Measurements from ENCODE around the gene RAP1A. TPM values are rescaled to one million over a fixed set of nuclear protein-coding genes. Genes with fewer than 3 reads are reported as not detected.
"Not testable (repeated sequence)": the region's sequence is repeated elsewhere in the genome, so short reads cannot be mapped to it uniquely, and the experiment has no call there.

The RAP1A gene
- total RNA-seq, 1 experiment from 2014 or later = 43.0 TPM

DNA sequence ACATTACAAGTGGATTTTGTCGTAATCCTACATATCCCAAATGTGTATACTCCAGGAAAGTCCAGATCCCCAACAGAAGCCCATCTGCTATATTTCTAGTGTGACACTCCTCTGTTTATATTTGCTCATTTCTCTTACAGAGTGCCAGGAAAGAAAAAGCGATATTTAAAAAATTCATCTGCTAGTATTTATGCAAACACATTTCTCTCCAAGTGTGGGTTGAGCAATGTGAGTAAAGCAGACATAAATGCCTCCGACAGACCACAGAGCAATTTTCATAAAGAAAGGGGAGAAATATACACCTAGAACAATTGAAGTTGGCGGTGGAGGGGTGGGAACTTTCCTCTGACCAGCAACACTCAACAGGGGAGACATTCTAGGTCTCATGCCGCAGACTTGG lies 22.2 kb upstream of the RAP1A start:
- no peak for DNase-seq (ENCODE audit: low read depth)

GRCh38 chr1:111598544-111598943 lies 21.0 kb upstream of the RAP1A start:
- no peak for DNase-seq (ENCODE audit: low read depth)

- DNase-seq (ENCODE audit: low read depth) = no peak
Observed at GRCh38 chr1:111599781-111600693, 19.6 kb upstream of the RAP1A start.

- DNase-seq (ENCODE audit: low read depth) = no peak
Observed at GRCh38 chr1:111600886-111601386, 18.7 kb upstream of the RAP1A start.

DNA sequence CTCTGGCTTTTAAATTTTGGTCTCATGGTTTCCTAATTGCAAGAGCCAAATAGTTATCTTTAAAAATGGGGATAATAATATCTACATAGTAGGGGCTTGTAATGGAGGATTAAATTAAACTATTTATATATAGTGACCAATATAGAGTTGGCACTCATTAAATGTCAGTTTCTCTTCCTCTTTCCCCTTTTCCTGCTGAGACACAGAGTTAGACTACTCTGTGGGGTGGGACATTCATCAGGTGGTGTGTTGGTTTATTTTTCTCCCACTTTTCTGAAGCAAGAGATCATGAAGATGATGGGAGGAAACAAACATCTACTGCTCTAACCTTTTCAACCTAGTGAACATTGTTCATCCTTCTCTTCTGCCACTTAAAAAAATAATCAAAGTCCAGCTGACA lies 17.3 kb upstream of the RAP1A start:
- DNase-seq (ENCODE audit: low read depth) = no peak

GRCh38 chr1:111602974-111603373 lies 16.6 kb upstream of the RAP1A start:
- no peak for DNase-seq (ENCODE audit: low read depth)

DNA sequence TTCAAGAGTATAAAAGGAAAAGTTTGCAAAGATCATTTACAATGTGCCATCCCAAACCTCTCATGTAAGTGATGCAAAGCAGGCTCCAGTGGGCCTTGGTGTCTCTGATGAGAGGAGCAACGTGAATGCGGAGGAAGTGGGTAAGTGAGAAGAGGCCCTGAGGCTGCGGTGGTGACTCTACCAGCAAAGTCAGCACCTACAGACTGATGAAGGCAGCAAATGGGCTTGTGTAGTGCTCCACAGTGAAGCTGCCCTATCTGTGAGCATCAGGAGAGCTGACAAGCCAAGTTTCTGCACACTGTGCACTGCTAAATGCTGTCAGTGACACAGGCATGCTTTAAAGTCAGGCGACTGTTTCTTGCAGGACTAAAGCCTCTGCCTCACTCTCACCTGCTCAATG lies 15.6 kb upstream of the RAP1A start:
- DNase-seq (ENCODE audit: low read depth) = no peak

GRCh38 chr1:111604931-111605330 lies 14.7 kb upstream of the RAP1A start:
- peak; percentile 89 for DNase-seq (ENCODE audit: low read depth)

DNA sequence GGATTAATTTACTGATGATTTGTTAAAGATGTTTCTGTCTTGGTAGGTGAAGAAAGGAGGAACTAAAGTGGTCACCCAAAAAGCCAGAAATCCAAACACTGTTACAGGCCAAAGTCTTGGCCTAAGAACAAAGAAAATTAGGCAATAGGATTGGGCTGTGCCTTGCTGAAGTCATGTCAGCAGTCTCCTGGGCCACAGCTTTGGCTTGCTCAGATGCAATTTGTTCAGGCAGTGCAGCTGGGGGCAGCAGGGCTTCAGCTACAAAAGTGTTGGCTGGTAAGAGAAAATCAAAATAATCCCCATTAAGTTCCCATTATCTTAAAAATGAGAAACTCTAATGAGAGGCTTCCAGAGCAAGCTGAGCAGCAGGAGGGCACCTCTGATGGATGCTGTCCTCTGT lies 14.0 kb upstream of the RAP1A start:
- no peak for DNase-seq (ENCODE audit: low read depth)

GRCh38 chr1:111606457-111607215 lies 13.0 kb upstream of the RAP1A start:
- DNase-seq (ENCODE audit: low read depth) = not testable (repeated sequence)

DNA sequence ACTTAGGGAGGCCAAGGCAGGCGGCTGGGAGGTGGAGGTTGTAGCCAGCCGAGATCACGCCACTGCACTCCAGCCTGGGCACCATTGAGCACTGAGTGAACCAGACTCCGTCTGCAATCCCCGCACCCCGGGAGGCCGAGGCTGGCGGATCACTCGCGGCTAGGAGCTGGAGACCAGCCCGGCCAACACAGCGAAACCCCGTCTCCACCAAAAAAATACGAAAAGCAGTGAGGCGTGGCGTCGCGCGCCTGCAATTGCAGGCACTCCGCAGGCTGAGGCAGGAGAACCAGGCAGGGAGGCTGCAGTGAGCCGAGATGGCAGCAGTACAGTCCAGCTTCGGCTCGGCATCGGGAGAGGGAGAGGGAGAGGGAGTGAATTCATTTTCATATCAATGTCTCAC lies 11.1 kb upstream of the RAP1A start:
- not testable (repeated sequence) for DNase-seq (ENCODE audit: low read depth)

DNA sequence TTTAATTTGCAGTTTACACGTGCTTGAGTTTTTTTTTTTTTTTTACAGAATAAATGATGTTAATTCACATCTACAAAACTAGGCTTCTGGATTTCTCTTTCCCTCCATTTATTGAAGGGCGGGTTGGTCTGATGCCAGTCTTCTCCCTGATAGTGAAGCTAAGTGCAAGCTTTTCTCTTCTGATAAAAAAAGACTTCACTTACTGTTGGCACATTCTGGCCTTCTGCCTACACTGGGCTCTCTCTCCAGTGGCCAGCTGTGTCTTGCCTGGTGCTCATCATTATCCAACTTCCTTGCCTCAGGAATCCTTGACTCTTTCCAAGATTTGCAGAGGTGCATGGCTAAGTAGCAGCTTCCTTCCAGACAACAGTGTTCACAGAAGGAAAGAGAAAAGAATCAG lies 7.6 kb upstream of the RAP1A start:
- no peak for DNase-seq (ENCODE audit: low read depth)

DNA sequence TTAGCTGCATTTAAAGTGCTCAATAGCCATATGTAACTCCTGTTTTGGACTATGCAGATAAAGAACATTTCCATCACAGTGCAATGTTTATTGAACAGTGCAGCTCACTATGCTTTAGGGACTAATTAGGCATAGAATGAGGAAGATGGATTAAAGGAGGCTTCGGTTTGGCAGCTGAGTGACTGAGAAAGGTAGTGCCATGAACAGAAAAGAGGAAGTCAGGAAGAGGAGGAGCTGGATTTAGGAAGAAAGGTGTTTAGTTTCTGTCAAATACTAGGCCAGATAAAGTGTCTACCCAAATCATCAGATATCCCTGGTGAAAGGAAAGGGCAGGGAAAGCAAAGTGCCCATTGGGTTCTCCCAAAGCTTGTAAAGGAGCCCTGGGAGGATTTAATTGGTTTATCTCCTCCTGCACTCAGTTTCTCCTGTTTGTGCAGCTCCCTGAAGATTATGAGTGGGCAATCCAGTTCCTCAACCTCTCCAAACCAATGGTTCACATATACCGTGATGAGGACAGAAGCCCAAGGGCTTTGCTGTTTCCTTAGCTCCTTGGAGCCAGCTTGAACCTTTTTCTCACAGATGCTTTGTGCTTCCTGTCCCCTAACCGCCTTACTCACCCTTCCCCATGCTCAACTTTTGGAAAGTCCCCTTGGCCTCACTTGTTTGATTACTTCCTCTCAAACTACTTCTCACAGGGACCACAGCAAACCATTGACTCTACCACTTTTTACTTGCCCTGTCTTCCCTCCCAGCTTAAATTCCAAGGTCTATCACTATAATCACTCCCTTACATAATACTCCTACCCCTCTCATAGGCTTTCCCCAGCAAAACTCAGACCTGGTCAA lies 3.5 kb upstream of the RAP1A start:
- no peak for DNase-seq (ENCODE audit: low read depth)

DNA sequence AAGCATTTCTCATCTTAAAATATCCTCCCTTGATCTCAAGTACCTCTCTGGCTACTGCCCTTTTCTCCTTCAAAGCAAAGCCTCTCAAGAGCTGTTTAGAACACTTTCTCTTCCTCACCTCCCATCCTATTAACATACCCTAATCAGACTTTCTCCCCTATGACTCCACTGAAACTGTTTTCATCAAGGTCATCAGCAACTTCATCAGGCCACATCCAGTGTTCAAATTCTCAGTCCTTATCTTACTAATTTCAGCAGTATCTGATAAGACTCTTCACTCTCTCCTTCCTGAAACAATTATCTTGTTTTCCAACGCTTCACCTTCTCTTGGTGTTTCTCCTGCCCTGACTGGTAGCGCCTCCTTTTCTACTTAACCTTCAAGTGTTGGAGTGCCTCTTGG lies 1.5 kb upstream of the RAP1A start:
- DNase-seq (ENCODE audit: low read depth) = no peak

- DNase-seq (ENCODE audit: low read depth) = no peak
Observed at GRCh38 chr1:111618961-111619634, 491 bp upstream of the RAP1A start.

DNA sequence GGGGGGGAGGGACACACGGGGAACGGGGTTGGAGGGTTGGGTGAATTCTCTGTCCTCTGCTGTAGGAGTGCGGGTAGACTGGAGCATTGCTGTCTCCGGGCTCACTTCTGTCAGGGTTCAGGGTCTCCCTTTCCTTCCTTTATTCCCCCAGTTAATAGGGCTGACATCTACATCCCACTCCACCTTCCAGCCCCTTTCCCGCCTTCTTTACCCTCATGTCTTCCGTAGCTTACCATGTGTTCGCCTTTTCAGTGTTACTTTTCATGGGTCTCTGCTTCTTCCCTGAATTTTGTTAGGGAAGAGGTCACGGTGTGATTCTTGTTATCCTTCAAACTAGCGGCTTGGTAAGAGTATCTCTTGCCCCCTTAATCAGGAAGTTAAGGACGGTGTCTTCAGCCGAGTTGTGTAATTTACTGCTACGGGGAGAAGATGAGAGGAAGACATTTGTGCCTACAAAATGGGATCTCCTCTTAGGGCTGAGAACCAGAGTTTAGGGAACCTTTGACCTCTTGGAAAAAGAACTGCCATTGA lies 917 bp downstream of the RAP1A start:
- DNase-seq (ENCODE audit: low read depth) = peak; percentile 31

DNA sequence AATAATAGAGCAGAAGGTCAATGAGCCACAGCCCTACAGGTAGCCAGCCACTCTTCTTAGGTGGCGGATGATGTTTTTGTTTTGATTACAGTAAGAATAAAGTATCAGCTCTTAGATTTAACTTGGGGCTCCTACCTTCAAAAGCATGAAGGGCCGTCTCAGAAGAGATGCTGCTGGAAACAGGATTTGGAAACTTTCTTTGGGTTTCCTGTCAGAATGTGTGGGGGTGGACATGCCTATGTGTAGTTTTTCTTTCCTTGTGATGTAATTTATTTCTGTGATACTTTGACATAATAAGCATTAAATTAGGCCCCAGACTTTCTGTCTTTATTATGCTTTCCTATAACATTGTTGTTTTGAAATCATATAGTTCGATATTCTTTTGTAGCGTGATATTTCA lies 1.5 kb downstream of the RAP1A start:
- no peak for DNase-seq (ENCODE audit: low read depth)

DNA sequence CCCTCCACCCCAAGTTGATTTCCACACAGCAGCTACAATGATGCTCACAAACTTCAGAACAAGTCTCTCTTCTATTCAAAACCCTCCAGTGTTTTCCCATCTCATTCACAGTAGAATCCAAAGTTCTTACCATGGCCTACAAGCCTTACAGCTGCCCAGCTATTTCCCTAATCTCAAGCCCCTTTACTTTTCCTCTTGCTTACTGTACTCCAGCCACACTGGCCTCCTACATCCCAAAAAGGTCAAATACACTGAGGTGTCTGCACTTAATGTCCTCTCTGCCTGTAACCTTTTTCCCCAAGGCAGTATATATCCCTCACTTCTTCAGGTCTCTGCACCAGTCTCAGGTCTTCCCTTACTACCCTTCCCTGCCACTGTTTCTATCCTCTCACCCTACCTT lies 2.6 kb downstream of the RAP1A start:
- no peak for DNase-seq (ENCODE audit: low read depth)

DNA sequence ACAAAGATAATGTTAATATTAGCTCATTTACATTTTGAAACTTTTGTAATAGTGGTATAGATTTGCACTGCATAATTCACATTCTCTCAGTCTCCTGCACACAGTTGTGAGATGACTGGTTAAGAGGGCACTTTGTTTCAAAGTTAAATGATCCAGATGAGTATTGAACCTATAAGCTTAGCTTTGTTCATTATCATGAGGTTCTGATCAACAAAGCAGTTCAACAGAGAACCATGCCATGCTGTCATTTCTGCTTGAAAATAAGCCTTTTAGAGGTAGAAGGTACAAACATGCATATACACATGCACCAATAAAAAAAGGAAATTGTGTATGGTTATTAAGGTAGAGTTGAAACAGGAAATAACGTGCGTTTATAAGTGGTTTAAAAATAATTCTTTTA lies 4.8 kb downstream of the RAP1A start:
- no peak for DNase-seq (ENCODE audit: low read depth)

- no peak for DNase-seq (ENCODE audit: low read depth)
Observed at GRCh38 chr1:111625276-111625675, 5.7 kb downstream of the RAP1A start.

DNA sequence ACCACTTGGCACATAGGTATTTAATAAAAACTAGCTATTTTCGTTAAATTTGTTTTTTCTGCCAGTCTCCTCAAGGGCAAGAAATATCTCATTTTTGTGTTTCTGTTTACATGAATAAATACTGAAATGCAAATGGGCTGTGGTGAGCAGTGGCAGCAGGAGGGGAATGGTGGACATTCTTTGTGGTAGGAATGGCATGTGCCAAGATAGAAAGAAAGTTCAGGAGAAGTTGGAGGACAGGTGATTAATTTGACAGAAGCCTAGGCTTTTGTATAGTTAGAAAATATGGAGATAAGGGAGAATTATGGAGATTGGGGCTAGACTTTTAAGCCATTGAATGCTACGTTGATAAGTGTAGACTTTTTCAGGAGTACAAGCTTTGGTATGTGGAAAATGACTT lies 8.6 kb downstream of the RAP1A start:
- DNase-seq (ENCODE audit: low read depth) = no peak

Data from HT1080 (cell line).